Measurements from ENCODE around the gene PPM1M.

The PPM1M gene

GRCh38 chr3:52299247-52299878 is 53.8 kb downstream of the PPM1M start:
- no peak for DNase-seq
